Measurements from ENCODE around the gene TNFAIP8. TPM values are rescaled to one million over a fixed set of nuclear protein-coding genes. Genes with fewer than 3 reads are reported as not detected.
A peak's percentile ranks its signal among the peaks of the same experiment; 100 is the strongest.

The TNFAIP8 gene
- total and polyA plus RNA-seq, 2 of the 13 experiments (the other 11 are each of a cell fraction or from before 2014, with no cell fraction given) = 6.4 to 11.2 TPM

DNA sequence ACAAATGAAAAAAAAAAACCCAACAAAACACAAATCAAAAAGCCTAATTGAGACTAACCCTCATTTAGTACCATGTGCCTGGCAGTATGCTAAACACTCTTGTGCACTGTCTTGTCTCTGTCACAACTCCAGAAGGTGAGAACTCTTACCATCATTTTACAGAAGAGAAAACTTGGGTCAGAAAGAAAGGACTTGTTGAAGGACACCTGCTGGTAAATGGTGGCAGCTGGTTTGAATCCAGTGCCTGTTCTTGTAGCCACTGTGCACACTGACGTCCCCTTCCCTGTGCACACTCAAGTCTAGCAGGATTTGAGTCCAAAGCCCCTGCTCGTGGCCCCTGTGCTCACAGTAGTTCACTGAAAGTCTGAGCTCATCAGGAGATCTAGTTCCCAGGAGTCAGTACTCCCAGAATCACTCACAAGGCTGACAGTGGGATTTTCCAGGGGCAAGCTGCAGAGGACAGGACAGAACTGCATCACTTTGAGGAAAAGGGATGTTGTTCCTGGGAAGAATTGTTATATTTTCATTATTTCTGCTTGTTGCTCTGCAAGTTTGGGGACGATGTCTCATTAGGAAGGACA lies 53.5 kb downstream of the TNFAIP8 start:
- H3K9ac ChIP-seq (ENCODE audit: insufficient read depth, low read depth, low read length) = no peak overlapping the region
- H3K4me3 ChIP-seq (replicated peaks in 1 of 3; ENCODE audit: insufficient read depth in 1 of 3, low read depth in 2 of 3, low read length in 3 of 3) = no peak overlapping the region
- no peak overlapping the region for H2AFZ ChIP-seq (ENCODE audit: low read length)
- intact Hi-C loops (cut with micrococcal nuclease; ENCODE audit: unreplicated experiment) (no loop called here), in situ Hi-C loops (cut with HindIII; ENCODE audit: extremely low pct_ligation_motif_present, low pct_unique_long_range_greater_than_20kb) (no loop called here)
- CTCF ChIA-PET (ENCODE audit: low intra/inter-chr PET ratio, low total read pairs) = no interaction called here
- H3K79me2 ChIP-seq (ENCODE audit: insufficient read depth, low read length) = no peaks in the 10 kb centered on the region
- H3K4me2 ChIP-seq (ENCODE audit: low read depth, low read length) = no peak overlapping the region
- DNase-seq (ENCODE audit: low spot score) = no peak
- no TSS peak for BruUV-seq (replicated peaks)
- H3K4me1 ChIP-seq (ENCODE audit: insufficient read depth, low read length) = peaks cover 15% of the 10 kb centered on the region
- H4K20me1 ChIP-seq (ENCODE audit: insufficient read depth, low read length) = no peaks in the 10 kb centered on the region
- POLR2A ChIA-PET = no interaction called here
- 16% methylated on average over 3 of the region's 3 CpGs for WGBS (ENCODE audit: low lambda C conversion rate)
- H3K36me3 ChIP-seq (replicated peaks in 1 of 2; ENCODE audit: control insufficient read depth in 1 of 2, insufficient read depth in 2 of 2, low read length in 2 of 2) = no peaks in the 10 kb centered on the region
- H3K27ac ChIP-seq (ENCODE audit: extremely low read length, insufficient read depth, low read length) = no peak overlapping the region
- 0 out of 5 replicates have a peak, but pooled peaks cover 1 to 10% of the 10 kb centered on the region in 2 experiments for H3K27me3 ChIP-seq (ENCODE audit: control insufficient read depth in 1 of 2, insufficient read depth in 2 of 2, low read length in 2 of 2)
- no peaks in the 10 kb centered on the region for H3K9me3 ChIP-seq (ENCODE audit: low read length)
- ATAC-seq = peak; percentile 52
- FAIRE-seq = peak; percentile 12
- TF ChIP-seq, protein P1, sequence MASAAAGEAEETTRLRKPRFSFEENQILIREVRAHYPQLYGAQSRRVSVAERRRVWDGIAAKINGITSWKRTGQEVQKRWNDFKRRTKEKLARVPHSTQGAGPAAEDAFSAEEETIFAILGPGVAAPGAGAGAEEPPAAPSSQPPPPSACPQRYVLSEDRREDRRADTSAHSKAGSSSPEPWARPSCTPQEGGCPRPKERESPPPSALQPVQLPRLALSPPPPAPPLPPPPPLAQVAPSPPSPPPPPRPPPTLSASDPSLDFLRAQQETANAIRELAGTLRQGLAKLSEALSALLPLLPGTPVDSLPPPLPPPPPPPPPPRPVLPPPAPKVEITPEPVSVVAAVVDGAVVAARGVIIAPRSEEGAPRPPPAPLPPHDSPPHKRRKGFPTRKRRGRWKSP (CRISPR knock-in tag; IDR thresholded peaks at IDR 0.05) = no peak
- no peak for TF ChIP-seq HNRNPK (IDR thresholded peaks at IDR 0.05; ENCODE audit: low read depth, low read length, poor library complexity, severe bottlenecking)
- peak; percentile 47 for TF ChIP-seq CTCF (CRISPR knock-in tag; IDR thresholded peaks at IDR 0.05)
- TF ChIP-seq REL (CRISPR knock-in tag; conservative IDR thresholded peaks at IDR 0.05) = no peak
- no peak for TF ChIP-seq ZNF775 (CRISPR knock-in tag; IDR thresholded peaks at IDR 0.05; ENCODE audit: borderline replicate concordance)
- no peak for TF ChIP-seq GABPA (IDR thresholded peaks at IDR 0.05; ENCODE audit: low read depth, low read length)
- TF ChIP-seq GABPA (CRISPR knock-in tag; IDR thresholded peaks at IDR 0.05; ENCODE audit: low read depth) = no peak
- no peak for TF ChIP-seq ATF1 (CRISPR knock-in tag; IDR thresholded peaks at IDR 0.05)
- TF ChIP-seq ZNF746 (CRISPR knock-in tag; IDR thresholded peaks at IDR 0.05) = no peak
- no peak for TF ChIP-seq ZBTB7B (CRISPR knock-in tag; IDR thresholded peaks at IDR 0.05)
- TF ChIP-seq STAG1 (CRISPR knock-in tag; IDR thresholded peaks at IDR 0.05) = peak; percentile 21; the same call in 1 of the 2 replicates
- no peak for TF ChIP-seq ZNF367 (CRISPR knock-in tag; IDR thresholded peaks at IDR 0.05; ENCODE audit: borderline replicate concordance)
- TF ChIP-seq SP1 (IDR thresholded peaks at IDR 0.05) = no peak
- TF ChIP-seq SP1 (CRISPR knock-in tag; IDR thresholded peaks at IDR 0.05) = no peak
- TF ChIP-seq GZF1 (CRISPR knock-in tag; IDR thresholded peaks at IDR 0.05) = no peak
- TF ChIP-seq ZNF674 (CRISPR knock-in tag; IDR thresholded peaks at IDR 0.05; ENCODE audit: low read depth) = no peak
- no peak for TF ChIP-seq GMEB1 (CRISPR knock-in tag; IDR thresholded peaks at IDR 0.05; ENCODE audit: borderline replicate concordance)
- TF ChIP-seq ZNF7 (CRISPR knock-in tag; IDR thresholded peaks at IDR 0.05) = peak; percentile 95
- no peak for TF ChIP-seq AGO2 (optimal IDR thresholded peaks at IDR 0.05; ENCODE audit: low read depth, low read length)
- TF ChIP-seq GLMP (CRISPR knock-in tag; IDR thresholded peaks at IDR 0.05; ENCODE audit: borderline replicate concordance) = no peak
- no peak for TF ChIP-seq EZH2 (conservative IDR thresholded peaks at IDR 0.05; ENCODE audit: low read depth, low read length)
- TF ChIP-seq SMC3 (IDR thresholded peaks at IDR 0.05; ENCODE audit: low read length) = peak; percentile 13; the same call in 1 of the 2 replicates

Data from HepG2 (cell line).